Endothelial cell of coronary artery (primary cell): ENCODE measurements around the gene MYO1E. TPM values are rescaled to one million over a fixed set of nuclear protein-coding genes. Genes with fewer than 3 reads are reported as not detected.

Experiments
- total RNA-seq: library from RNA; depleted of rRNA; stranded (reverse); fragments of >200 nt; gene quantifications from 2 replicates; pipeline ENCODE4 v1.2.3, GENCODE V29; 2014

The MYO1E gene
- total RNA-seq: 80.7 and 108 TPM in 2 replicates

GRCh38 chr15:59372352-59373211, at the start of gene MYO1E:
MYO1E (minus strand) TSS chr15:59372871; CDS start chr15:59372500, 371 bp downstream.

GRCh38 chr15:59206623-59207183, 166.0 kb downstream of the MYO1E start, which contains the start of gene LDHAL6B:
LDHAL6B (plus strand) TSS chr15:59206843; CDS start chr15:59206941, 98 bp downstream.

GRCh38 chr15:59104912-59105732, 267.5 kb downstream of the MYO1E start, which contains the start of gene CCNB2:
CCNB2 (plus strand) TSS chr15:59105146; CDS start chr15:59105269, 123 bp downstream.

Other genes with a start within 250 kb of the MYO1E start
- not detected in 2 replicates for gene LDHAL6B, start 166.0 kb downstream of the MYO1E start, total RNA-seq
- gene FAM81A, start 65.3 kb upstream of the MYO1E start, total RNA-seq: under 0.01 and 0.27 TPM in 2 replicates
- not detected in 2 replicates for gene GCNT3, start 238.9 kb upstream of the MYO1E start, total RNA-seq